Fibroblast of lung (primary cell): ENCODE measurements around the gene VRK1. TPM values are rescaled to one million over a fixed set of nuclear protein-coding genes. Genes with fewer than 3 reads are reported as not detected.

Experiments used
- DNase-seq, 2 donors: peaks; one replicate each; pipeline versions ENCODE4 v3.0.0 to v3.0.0-alpha.2; 2010; ENCODE audit warnings: low read depth in 2 of 2
- H2AFZ ChIP-seq: 2 replicates; pipeline ENCODE4 v1.5.1; 2012; ENCODE audit warnings: low read length, control low read depth, inconsistent platforms
- H3K27ac ChIP-seq: 2 replicates; pipeline ENCODE4 v1.5.1; 2011; ENCODE audit warnings: low read length, control low read depth; ENCODE audit not compliant: insufficient read depth
- H3K27me3 ChIP-seq: 2 replicates; pipeline ENCODE4 v1.5.1; 2011; ENCODE audit warnings: mild to moderate bottlenecking, low read length; ENCODE audit not compliant: control insufficient read depth, insufficient read depth
- H3K36me3 ChIP-seq: 2 replicates; pipeline ENCODE4 v1.5.1; 2011; ENCODE audit warnings: low read length; ENCODE audit not compliant: control insufficient read depth, insufficient read depth
- H3K4me1 ChIP-seq: 2 replicates; pipeline ENCODE4 v1.5.1; 2011; ENCODE audit warnings: low read length; ENCODE audit not compliant: control insufficient read depth, insufficient read depth; ENCODE audit errors: extremely low read depth
- H3K4me2 ChIP-seq: 2 replicates; pipeline ENCODE4 v1.5.1; 2011; ENCODE audit warnings: low read length, control low read depth; ENCODE audit not compliant: insufficient read depth; ENCODE audit errors: extremely low read depth
- H3K4me3 ChIP-seq, 4 experiments: fragments of 200-600 bp in 1 of 4; sonication (generic) in 1 of 4; replicated peaks in 1 of 4; 2 replicates each; pipeline ENCODE4 v1.5.1; 2011 to 2016; ENCODE audit warnings: low read length in 4 of 4, low read depth in 3 of 4, mild to moderate bottlenecking in 3 of 4, control low read depth in 2 of 4, inconsistent platforms in 1 of 4, mixed read lengths in 1 of 4; ENCODE audit not compliant: insufficient read depth in 1 of 4; ENCODE audit errors: control extremely low read depth in 1 of 4
- H3K79me2 ChIP-seq: 2 replicates; pipeline ENCODE4 v1.5.1; 2012; ENCODE audit warnings: mild to moderate bottlenecking, low read length, inconsistent platforms; ENCODE audit not compliant: control insufficient read depth, insufficient read depth
- H3K9ac ChIP-seq: 2 replicates; pipeline ENCODE4 v1.5.1; 2011; ENCODE audit warnings: mild to moderate bottlenecking, low read length, control low read depth; ENCODE audit not compliant: insufficient read depth
- H3K9me3 ChIP-seq: 2 replicates; pipeline ENCODE4 v1.5.1; 2012; ENCODE audit warnings: low read depth, low read length; ENCODE audit not compliant: control insufficient read depth, insufficient read depth
- H4K20me1 ChIP-seq: 2 replicates; pipeline ENCODE4 v1.5.1; 2011; ENCODE audit warnings: low read length; ENCODE audit not compliant: control insufficient read depth, insufficient read depth; ENCODE audit errors: extremely low read depth
- CTCF ChIP-seq, 2 donors: IDR thresholded peaks in 1 of 2; conservative IDR thresholded peaks in 1 of 2; 1 replicate in 1 of 2; 2 replicates in 1 of 2; pipeline ENCODE4 v1.5.1; 2011 to 2012; ENCODE audit warnings: low read length in 2 of 2, control low read depth in 1 of 2, inconsistent platforms in 1 of 2, low read depth in 1 of 2, mild to moderate bottlenecking in 1 of 2
- EZH2 ChIP-seq: IDR thresholded peaks from 2 replicates; pipeline ENCODE4 v1.5.1; 2012; ENCODE audit warnings: low read length, control low read depth, mild to moderate bottlenecking; ENCODE audit errors: missing control alignments
- polyA plus RNA-seq, 2 donors: library from polyadenylated mRNA; depleted of rRNA in 1 of 2; stranded (reverse) in 1 of 2; unstranded in 1 of 2; fragments of >200 nt; gene quantifications; 2 replicates each; pipeline ENCODE4 v1.2.1, GENCODE V29; 2011 to 2012; ENCODE audit warnings: missing spikeins in 1 of 2
- total RNA-seq: library from RNA; depleted of rRNA; stranded (reverse); fragments of >200 nt; gene quantifications from 2 replicates; pipeline ENCODE4 v1.2.1, GENCODE V29; 2014

VRK1 gene
- total and polyA plus RNA-seq, 2 donors (not counting 1 experiment from before 2014, with no cell fraction given), result 11.5 to 24.9 TPM

GRCh38 chr14:96751505-96751904 lies 45.7 kb upstream of the VRK1 start:
- H3K4me2 ChIP-seq, result no peak overlapping the region
- TF ChIP-seq CTCF (conservative IDR thresholded peaks at IDR 0.05 in 1 of 2, IDR thresholded peaks at IDR 0.05 in 1 of 2; ENCODE audit: low read depth in 1 of 2, low read length in 2 of 2) (no peak), EZH2 (no peak)
- H3K79me2 ChIP-seq, result no peaks in the 10 kb centered on the region
- H3K27me3 ChIP-seq, result no peaks in the 10 kb centered on the region
- no peak overlapping the region for H3K9ac ChIP-seq
- H3K36me3 ChIP-seq, result no peaks in the 10 kb centered on the region
- H3K9me3 ChIP-seq, result no peaks in the 10 kb centered on the region
- H4K20me1 ChIP-seq, result no peaks in the 10 kb centered on the region
- no peak overlapping the region for H3K4me3 ChIP-seq
- no peaks in the 10 kb centered on the region for H3K4me1 ChIP-seq
- no peak overlapping the region for H3K27ac ChIP-seq
- no peak overlapping the region for H2AFZ ChIP-seq
- DNase-seq, result no peak

- H3K9me3 ChIP-seq, result no peaks in the 10 kb centered on the region
- no peaks in the 10 kb centered on the region for H3K79me2 ChIP-seq
- H2AFZ ChIP-seq, result no peak overlapping the region
- H3K4me1 ChIP-seq, result no peaks in the 10 kb centered on the region
- H3K4me2 ChIP-seq, result no peak overlapping the region
- H3K9ac ChIP-seq, result no peak overlapping the region
- H3K36me3 ChIP-seq, result no peaks in the 10 kb centered on the region
- no peak overlapping the region for H3K4me3 ChIP-seq
- no peak for DNase-seq
- H3K27ac ChIP-seq, result no peak overlapping the region
- H3K27me3 ChIP-seq, result no peaks in the 10 kb centered on the region
- TF ChIP-seq CTCF (conservative IDR thresholded peaks at IDR 0.05 in 1 of 2, IDR thresholded peaks at IDR 0.05 in 1 of 2; ENCODE audit: low read depth in 1 of 2, low read length in 2 of 2) (no peak), EZH2 (no peak)
- H4K20me1 ChIP-seq, result no peaks in the 10 kb centered on the region
Measured at GRCh38 chr14:96752125-96752524, 45.1 kb upstream of the VRK1 start.

- H3K79me2 ChIP-seq, result no peaks in the 10 kb centered on the region
- no peaks in the 10 kb centered on the region for H3K27me3 ChIP-seq
- no peak overlapping the region for H3K27ac ChIP-seq
- no peak overlapping the region for H3K9ac ChIP-seq
- no peaks in the 10 kb centered on the region for H3K9me3 ChIP-seq
- H4K20me1 ChIP-seq, result no peaks in the 10 kb centered on the region
- DNase-seq, result peak in 1 of 2 donors; percentile 1
- H3K36me3 ChIP-seq, result no peaks in the 10 kb centered on the region
- TF ChIP-seq EZH2 (no peak), CTCF (conservative IDR thresholded peaks at IDR 0.05 in 1 of 2, IDR thresholded peaks at IDR 0.05 in 1 of 2; ENCODE audit: low read depth in 1 of 2, low read length in 2 of 2) (no peak)
- H3K4me1 ChIP-seq, result no peaks in the 10 kb centered on the region
- H3K4me2 ChIP-seq, result no peak overlapping the region
- no peak overlapping the region for H2AFZ ChIP-seq
- H3K4me3 ChIP-seq, result no peak overlapping the region
Measured at GRCh38 chr14:96752594-96752993, 44.6 kb upstream of the VRK1 start.
